CD4-positive, alpha-beta T cell treated with Interleukin-6 at 100 ng/mL for 8 hours (primary cell): Measurements from ENCODE around the gene CFAP299.

Experiments
- DNase-seq: peaks from one replicate; pipeline ENCODE4 v3.0.0-alpha.2; 2020; ENCODE audit warnings: mixed read lengths, low spot score

CFAP299 gene

DNA sequence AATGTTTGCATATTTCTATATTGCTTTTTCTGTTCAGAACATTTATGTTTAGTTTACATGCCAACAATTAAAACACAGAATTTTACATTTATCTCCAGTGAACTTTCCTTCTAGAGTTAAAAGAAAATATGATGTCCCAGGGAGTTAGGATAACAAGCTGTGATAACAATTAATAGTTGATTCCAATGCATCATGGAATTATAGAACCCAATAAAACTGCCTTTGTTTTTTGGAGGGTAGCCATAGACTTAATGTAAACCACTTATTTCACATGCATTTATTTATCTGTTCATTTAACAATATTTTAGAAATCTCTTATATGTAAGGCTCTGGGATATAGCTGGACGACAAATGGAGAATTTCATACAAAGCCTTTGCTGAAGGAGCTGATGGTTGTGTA lies 180.0 kb downstream of the CFAP299 start:
- no peak for DNase-seq

DNA sequence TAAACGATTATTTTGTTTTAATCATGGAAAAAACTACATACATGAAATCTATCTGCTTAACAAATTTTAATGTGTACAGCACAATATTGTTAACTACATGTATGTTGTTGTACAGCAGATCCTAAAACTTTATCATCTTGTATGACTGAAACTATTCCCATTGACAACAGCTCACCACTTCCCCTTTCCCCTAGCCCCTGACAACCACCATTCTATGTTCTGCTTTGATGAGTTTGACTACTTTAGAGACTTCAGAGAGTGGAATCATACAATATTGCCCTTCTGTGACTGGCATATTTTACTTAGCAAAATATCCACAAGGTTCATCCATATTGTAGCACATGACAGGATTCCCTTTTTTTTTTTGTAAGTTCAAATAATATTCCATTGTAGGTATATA lies 185.9 kb downstream of the CFAP299 start:
- no peak for DNase-seq

DNA sequence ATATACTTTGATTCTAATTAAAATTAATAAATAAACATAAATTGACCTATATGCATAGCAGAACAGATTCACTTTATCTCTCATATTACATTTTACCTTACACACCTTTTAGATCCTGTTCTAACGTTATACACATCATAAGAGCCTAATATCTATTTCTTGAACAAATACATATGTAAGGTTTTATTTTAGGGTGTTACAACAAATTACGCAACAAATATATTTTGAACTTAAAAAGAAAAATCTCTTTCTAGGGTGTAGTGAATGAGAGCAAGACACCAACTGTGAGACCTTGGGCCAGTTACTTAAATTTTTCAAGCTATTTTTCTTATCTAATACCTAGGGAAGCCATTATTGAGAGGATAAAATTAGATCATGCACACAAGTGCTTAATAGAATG lies 191.2 kb downstream of the CFAP299 start:
- no peak for DNase-seq

DNA sequence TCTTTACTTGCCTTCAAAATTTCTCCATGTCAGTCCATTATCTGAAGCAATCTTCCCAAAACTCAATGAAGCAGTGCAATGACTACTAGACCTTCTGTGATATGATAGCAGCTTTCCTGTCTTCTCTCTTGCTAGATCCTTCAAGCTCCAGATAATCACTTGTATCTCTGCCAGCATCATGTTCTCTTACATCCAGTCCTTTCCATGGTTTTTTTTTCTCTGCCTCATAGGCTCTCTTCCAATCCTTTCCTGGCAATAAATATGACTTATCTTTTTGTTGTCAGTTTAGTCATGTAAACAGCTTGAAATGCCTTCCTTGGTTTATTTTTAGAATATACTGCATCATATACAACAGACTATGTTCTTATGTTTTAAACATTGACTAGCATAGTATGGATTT lies 193.5 kb downstream of the CFAP299 start:
- DNase-seq, result no peak

DNA sequence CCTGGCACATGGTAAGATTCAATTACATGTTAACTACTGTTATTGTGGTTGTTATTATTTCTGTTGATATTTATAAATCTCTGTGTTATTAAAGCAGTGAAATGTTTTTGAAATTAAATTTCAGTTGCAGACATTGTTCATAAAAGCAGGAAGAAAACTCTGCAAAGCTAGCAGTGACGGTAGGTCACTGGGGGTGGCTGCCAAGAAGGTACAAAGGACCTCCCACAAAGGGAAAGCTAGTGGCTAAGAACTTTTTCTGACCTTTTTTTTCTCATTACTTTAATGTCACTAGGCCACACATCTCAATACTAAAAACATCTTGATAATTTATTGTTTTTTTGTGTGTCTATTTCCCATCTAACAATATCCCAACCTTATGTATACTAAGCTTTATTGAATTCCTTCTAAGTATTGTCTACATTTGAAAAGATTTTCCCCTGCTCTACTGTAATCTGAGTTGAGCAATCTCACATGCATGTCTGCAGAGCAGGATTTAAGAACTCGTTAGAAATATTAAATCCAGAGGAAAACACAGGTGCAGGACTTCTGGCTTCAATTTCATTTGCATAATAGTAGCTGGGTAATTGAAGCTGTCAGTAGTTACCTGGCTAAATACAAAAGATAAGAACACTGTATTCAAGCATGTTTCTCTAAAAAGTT lies 197.3 kb downstream of the CFAP299 start:
- no peak for DNase-seq

DNA sequence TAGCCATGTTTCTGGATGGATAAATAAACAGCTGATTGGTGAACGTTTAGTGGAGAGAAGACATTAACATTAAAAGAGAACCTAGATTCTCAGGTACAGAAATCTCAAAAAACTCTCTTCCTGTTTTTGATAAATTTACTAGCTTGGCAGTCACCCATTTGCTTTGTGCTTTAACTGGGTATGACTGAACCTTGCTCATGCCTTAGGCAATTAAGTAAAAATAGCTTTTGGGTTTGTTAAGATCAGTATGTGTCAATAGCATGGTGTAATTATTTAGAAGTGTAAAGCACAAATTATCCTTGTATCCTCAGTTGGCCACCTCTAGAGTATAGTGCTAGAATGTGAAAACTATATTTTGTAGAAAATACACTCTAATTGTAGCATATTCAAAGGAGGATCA lies 200.0 kb downstream of the CFAP299 start:
- no peak for DNase-seq

DNA sequence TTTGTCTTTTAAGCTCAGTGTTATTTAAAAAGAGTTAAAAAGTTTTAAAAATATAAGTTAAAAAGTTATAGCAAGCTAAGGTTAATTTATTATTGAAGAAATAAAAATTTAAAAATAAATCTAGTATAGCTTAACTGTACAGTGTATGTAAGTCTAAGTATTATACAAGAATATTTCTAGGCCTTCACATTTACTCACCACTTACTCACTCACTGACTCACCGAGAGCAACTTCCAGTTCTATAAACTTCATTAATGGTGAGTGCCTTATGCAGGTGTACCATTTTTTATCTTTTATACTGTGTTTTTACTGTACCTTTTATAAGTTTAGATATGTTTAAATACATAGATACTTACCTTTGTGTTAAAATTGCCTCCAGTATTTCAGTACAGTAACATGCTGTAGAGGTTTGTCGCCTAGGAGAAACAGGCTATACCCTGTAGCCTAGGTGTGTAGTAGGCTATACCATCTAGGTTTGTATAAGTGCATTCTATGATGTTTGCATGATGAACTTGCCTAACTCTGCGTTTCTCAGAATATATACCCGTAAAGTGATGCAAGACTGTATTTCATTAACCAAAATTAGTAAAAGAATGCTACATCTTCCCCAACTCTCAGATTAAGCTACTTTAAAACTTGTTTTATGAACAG lies 202.9 kb downstream of the CFAP299 start:
- DNase-seq, result no peak

DNA sequence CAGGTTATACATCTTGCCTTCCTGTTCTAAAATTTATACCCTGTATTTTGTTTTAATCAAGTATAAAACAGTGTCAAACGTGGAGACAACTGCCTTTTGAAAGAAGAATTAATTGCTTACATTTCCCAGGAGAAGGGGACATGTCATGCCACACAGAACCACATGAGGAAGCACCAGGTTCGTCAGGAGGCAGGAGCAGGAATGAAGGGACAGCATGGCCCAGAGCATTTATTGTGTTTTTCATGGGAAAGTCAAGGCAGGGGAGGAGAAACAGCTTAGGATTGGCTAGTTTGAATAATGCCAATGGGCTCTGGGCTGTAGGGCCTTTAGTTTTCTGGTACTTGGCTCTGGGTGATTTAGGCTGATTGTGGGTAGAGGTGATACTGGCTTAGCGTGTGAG lies 203.7 kb downstream of the CFAP299 start:
- DNase-seq, result no peak

DNA sequence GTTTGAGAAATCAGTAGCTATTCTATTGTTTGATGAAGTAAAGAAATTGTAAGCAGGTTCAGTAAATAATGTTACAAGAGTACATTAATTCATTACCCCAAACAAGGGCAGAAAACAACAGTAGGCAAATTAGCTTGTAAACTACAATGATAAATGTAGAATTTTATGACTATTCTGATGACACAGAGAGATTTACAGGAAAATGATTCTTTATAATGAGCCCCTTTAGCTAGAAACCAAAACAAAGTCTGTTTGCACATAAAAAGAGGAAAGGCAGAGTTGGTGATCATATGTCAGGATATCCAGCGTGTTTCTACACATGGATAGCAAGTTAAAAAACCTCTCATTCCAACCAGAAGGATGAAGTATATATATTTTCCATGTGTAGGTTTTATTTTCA lies 204.8 kb downstream of the CFAP299 start:
- DNase-seq, result no peak

DNA sequence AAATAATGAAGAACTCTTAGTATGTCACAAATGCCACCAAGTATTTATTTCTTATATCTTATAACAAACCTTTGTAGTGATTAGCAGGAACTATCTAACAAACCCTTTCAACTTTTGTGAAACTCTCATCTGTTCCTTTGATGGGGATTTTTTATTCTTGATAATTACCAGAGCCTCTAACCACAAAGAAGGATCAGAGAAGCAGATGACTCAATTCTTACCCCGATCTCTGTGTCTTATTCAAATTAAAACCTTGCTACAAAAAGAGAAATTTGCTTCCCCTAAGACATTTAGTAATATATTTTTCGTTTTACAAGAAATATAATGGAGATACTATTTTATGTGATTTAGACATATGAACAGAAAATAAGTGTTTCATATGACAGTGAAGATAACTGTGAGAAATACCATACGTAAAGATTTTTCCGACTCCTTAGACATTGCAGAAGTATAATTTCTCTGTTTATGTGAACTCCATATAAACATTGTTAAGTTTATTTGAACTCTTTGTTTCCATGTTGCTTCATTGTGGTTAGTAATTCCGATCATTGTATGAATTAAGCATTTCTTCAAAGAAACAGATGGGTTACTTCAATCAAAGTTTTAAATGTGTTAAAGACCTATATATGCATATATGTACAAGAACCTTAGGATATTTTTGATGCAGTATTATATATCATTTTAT lies 205.4 kb downstream of the CFAP299 start:
- no peak for DNase-seq

DNA sequence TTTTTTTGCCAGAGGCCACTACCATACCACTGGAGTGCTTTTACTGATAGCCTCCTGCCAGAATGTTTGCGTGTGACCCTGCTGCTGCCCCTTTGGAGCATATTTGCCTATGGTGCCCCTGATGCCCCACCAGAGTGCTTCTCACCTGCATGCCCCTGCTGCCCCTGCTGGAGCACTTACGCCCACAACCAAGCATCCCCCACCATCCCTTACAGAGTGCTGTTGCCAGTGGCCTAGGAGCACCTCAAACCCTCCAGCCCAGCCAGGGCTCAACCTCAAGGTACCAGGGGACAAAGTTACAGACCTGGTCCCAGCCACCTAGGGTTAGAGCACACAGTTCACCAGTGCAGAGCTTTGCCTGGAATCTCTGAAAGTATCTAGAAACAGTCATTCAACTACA lies 207.2 kb downstream of the CFAP299 start:
- DNase-seq, result no peak

DNA sequence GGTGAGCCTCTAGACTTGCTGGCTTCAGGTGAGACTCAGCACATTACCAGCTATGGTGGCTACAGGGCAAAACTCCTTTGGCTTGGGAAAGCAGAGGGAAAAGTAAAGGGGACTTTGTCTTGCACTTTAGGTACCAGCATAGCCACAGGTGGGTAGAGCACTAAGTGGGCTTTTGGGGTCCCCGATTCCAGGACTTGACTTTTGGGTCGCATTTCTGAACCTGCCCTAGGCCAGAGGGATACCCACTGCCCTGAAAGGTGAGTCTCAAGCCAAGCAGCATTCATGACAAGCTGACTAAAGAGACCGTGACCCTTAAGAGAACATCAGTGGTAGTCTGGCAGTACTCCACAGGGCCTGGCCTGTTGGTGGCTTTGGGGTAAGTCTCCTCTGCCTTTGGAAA lies 224.8 kb downstream of the CFAP299 start:
- DNase-seq, result no peak

DNA sequence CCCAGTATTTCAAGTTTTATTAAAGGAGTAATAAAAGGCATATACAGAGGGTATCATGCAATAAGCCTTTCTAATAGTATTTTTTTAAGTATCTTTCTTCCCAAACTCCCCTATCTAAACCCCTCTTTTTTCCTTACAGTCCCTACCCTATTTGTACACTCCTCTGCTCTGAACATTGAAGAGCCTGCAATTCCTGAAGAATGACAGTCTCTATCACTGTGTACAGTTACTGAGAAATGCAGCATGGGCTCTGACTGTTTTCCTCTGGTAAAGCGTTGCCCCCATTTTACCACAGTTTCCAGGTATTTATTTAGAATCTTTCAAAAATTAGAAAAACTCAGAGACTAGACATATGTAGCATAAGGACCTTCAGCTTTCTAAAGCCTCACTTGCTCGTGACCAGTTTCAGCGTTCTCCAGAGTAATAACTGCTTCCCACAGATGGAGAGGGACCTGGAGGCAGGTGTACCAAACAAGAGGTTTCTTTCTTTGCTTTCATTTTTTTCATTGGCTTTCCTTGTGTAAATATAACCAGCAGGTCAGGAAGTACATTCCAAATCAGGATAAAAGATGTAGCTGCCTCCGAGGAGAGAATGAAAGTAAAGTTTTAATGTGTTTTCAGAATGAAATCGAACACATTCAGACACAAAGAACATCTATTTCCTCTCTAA lies 230.8 kb downstream of the CFAP299 start:
- no peak for DNase-seq

DNA sequence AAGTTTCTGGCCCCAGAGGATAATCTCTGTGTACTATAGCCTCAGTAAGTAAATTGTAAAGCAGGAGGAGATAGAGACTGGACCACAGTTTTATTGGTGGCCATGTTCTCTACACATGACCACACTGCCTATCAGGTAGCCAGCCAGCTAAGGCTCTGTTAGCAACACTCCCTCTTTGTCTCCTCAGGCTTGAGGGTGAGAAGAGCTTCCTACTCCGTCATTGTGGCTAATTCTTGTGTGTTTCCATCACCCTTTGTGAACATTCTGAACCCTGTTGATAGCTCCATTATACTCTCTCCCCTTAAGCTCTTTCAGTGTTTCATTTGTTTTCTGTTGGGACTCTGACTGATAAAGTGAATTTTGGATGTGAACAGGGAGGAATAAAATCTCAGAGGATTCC lies 233.4 kb downstream of the CFAP299 start:
- DNase-seq, result no peak

DNA sequence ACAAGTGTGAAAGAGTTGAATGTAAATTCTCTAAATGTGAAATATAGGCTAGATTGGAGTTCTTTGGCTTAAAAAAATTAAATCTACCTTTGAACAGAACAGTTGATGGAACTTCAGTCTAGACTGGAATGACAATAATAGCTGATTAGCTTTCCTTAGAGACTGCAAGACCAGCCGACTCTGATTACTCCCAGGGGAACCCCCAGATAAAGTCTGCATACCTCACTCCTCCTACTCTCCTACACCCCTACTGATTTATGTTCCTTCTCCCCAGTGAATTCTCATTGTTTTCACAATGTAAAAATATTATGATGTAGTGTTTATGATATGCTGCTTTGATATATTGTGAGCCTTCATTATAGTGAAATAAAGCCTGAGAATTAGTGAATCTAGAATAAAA lies 241.3 kb downstream of the CFAP299 start:
- DNase-seq, result no peak

DNA sequence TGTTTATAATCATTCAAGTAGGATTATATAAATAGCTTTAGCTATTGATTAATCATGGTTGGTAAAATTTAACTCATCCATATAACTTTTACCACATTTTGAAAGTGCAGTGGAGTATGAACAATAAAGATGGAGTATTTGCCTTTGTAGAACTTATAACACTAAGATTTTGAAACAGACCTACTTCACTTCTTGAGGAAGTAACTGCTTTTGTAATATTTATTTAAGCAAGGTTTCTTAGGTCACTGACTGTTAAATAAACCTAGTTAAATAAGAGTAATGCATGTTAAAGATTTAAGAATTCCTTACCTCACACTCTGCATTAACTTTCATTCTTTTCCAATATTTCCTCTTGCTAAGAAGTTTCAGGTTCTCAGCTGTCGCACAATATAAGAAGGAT lies 242.5 kb downstream of the CFAP299 start:
- no peak for DNase-seq

DNA sequence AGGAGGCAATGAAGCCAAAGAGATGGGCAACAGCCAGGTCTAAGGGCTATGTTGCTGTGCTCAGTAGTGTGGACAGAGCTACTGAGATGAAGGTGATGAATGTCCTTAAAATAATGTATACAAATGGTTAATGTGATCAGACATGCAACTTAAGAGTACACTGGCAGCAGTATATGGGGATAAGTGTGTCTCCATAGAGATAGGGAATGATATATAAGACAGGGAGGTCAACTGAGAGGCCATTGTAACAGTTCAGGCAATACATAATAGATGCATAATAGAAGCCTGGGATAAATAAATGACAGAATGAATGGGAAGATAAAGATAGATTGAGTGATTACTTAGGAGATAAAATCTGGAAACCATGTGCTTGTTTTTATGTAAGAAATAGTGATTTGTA lies 250.0 kb downstream of the CFAP299 start:
- no peak for DNase-seq

DNA sequence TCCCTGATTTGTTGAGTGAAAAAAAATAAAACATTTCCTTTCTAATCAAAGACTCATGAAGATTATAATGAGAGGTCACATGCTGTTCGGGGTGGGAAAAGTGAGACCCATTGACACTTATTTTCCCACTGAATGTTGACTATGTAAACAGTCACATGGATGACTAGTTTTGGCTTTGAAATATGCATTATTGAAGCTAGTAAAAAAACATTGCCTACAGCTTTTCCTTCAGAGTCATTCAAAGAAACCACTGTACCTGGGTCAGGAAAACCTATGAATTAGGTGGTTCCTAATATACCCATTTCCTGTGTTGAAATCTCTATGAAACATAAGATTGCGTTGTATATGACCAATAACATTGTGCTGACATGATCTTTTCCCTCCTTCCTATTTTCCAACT lies 251.2 kb downstream of the CFAP299 start:
- DNase-seq, result no peak

DNA sequence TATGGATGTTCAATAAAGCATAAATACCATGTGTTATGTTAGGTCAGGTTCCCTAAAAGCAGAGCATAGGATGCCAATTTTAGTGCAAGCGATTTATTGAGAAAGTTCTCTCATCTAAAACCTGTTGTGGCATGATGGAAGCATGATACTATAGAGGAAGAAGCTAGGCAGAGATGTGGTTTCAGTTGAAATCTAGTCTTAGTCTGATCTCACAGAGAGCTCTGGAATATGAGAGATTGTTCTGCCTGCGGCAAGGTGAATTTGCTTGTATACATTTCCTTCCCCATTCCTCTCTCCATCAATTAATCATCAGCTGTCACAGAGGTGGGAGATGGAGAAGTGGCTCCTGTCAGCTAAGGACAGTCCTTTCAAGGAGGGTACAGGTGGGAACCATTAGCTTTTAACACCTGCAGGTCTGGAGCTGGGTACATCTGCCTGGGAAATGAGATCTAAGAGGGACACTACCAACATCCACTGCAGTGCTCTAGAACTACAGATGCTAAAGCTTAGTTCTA lies 252.4 kb downstream of the CFAP299 start:
- no peak for DNase-seq

DNA sequence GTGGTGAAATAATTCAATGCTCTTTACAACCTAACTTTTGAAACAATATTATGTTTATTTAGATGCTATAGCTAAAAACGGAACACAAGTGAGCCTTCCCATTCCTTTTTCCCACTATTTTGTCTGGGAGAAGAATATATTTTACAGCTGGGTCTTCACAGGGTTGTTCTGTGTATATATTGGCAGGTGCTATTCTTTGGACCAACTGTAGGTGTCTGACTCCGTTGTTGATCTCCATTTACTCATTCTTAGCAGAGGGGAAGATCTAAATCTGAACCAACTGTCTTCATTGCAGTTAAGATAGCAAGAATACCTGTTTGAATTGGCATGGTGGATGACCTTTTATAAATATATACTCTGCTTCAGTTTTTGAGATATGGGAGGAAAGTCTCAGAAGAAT lies 257.4 kb downstream of the CFAP299 start:
- DNase-seq, result no peak

DNA sequence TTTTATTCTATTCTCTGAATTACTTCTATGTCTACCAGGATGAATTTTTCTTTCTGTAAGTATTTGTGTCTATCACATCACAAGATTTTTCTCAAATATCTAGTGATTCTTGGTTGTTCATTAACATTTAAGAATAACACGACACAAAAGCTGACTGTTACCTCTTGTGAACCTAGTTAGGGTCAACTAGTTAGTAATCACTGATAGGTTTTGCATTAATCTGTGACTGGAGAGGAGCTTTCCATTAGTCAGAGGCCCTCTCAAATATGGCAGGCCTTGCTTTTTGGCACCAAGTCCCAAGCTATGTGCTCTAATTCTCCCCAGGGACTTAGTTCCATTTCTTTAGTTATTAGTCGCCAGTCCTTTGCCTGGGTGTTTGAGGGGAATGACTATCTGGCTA lies 259.2 kb downstream of the CFAP299 start:
- DNase-seq, result no peak

DNA sequence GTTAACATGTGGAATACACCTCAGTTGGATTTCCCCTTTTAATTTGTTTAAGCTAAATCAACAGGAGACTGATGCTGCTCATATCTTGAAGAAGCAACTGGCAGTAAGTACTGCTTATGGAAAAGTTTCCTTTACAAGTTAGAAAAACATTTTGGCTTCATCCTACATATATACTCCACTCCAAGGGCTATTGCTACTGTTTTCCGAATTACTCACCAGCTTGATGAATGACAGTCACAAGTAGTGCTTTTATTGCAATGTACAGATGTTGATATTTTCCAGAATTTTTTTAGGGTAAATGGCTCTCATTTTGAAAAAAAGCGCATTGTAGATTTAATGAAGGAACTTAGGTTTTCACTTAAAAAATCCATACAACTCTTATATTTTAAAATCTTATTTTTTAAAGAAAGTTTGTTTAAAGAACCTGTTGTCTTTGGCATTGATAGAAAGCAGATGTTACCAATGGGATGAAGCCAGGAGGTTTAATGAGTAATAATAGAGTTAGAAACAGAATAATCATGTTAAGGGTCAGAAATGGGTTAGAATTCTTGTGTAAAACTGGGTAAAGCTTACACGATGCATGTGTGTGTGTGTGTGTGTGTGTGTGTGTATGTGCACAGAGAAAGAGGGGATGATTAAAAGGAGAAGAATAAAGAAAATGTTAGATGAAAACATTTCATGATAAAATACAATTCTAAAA lies 272.9 kb downstream of the CFAP299 start:
- no peak for DNase-seq
